Measurements from ENCODE around the gene PELO.

PELO gene

DNA sequence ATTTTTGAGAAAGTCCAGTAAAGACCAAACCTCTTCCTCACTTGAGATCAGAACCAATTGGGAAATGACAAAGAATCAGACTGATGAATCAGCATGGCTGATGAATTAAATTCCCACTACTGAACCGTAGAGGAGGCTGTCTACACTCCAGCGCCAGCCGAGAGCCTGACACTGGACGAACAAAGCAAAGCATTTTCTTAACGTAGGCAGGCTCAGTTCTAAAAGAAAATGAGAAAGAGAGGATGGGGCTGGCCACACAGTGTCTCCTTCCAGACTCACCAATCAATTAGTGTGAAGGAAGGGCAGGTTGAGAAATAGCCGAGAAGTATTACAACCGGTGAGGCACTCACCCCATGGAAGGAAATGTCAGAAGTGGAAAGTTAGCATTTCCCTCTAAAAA, 49.4 kb downstream of the PELO start:
- Histone ChIP-seq H3K4me2 (ENCODE audit: low read length) (no peak overlapping the region), H3K9me2 (replicated peaks; ENCODE audit: control insufficient read depth, low read length) (no peaks in the 10 kb centered on the region), H3K27ac (ENCODE audit: low read depth, low read length) (no peak overlapping the region), H3K9me3 (ENCODE audit: control insufficient read depth, insufficient read depth, low read length) (no peaks in the 10 kb centered on the region), H4K20me1 (ENCODE audit: control insufficient read depth, insufficient read depth, low read depth, low read length) (no peaks in the 10 kb centered on the region), H3K4me1 (ENCODE audit: control insufficient read depth, low read length) (no peaks in the 10 kb centered on the region), H3K4me3 (ENCODE audit: low read length) (no peak overlapping the region), H3K36me3 (ENCODE audit: control insufficient read depth, low read length) (no peaks in the 10 kb centered on the region), H3K79me2 (ENCODE audit: control insufficient read depth, low read length) (no peaks in the 10 kb centered on the region), H3K27me3 (ENCODE audit: control insufficient read depth, low read length) (no peaks in the 10 kb centered on the region), H3F3A (ENCODE audit: control insufficient read depth, insufficient read depth) (no peaks in the 10 kb centered on the region)
- TF ChIP-seq EZH2phosphoT487 (IDR thresholded peaks at IDR 0.05; ENCODE audit: borderline replicate concordance, low read length): no peak
- TF ChIP-seq, protein P1, sequence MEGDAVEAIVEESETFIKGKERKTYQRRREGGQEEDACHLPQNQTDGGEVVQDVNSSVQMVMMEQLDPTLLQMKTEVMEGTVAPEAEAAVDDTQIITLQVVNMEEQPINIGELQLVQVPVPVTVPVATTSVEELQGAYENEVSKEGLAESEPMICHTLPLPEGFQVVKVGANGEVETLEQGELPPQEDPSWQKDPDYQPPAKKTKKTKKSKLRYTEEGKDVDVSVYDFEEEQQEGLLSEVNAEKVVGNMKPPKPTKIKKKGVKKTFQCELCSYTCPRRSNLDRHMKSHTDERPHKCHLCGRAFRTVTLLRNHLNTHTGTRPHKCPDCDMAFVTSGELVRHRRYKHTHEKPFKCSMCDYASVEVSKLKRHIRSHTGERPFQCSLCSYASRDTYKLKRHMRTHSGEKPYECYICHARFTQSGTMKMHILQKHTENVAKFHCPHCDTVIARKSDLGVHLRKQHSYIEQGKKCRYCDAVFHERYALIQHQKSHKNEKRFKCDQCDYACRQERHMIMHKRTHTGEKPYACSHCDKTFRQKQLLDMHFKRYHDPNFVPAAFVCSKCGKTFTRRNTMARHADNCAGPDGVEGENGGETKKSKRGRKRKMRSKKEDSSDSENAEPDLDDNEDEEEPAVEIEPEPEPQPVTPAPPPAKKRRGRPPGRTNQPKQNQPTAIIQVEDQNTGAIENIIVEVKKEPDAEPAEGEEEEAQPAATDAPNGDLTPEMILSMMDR (IDR thresholded peaks at IDR 0.05; ENCODE audit: low read depth, low read length, poor library complexity, severe bottlenecking): no peak

Data from DOHH2 (cell line).